Testis (tissue), 2 donors: ENCODE data around the gene ADCY2.

ENCODE experiments used
- CTCF ChIP-seq, 3 experiments: fragments of 450-650 bp in 2 of 3; fragments of 200-600 bp in 1 of 3; sonication (generic) in 1 of 3; IDR thresholded peaks; one replicate each; pipeline ENCODE4 v1.5.1; 2016 to 2019; ENCODE audit warnings: antibody characterized with exemption in 3 of 3, mild to moderate bottlenecking in 2 of 3, moderate library complexity in 1 of 3
- POLR2A ChIP-seq: fragments of 450-650 bp; IDR thresholded peaks from one replicate; pipeline ENCODE4 v1.6.1; 2017; ENCODE audit warnings: antibody characterized with exemption, mild to moderate bottlenecking, moderate library complexity

GRCh38 chr5:7650755-7651154 is 254.8 kb downstream of the ADCY2 start:
- TF ChIP-seq POLR2A (no peak), CTCF (IDR thresholded peaks at IDR 0.05) (no peak)
